Mucosa of gallbladder (tissue), 1 donor: ENCODE data around the gene ECHS1. TPM values are rescaled to one million over a fixed set of nuclear protein-coding genes. Genes with fewer than 3 reads are reported as not detected.
"Not testable (repeated sequence)": the region's sequence is repeated elsewhere in the genome, so short reads cannot be mapped to it uniquely, and the experiment has no call there.

Source experiments
- DNase-seq: peaks from one replicate; pipeline ENCODE4 v3.0.0-alpha.2; 2020; ENCODE audit warnings: low spot score
- total RNA-seq: library from RNA; stranded (reverse); gene quantifications from one replicate; pipeline ENCODE4 v1.2.1, GENCODE V29; 2021
- donor health status: DM: no; HTN: no; CAD: no.

ECHS1 gene
- total RNA-seq, 1 donor from 2014 or later: 122 TPM

DNA sequence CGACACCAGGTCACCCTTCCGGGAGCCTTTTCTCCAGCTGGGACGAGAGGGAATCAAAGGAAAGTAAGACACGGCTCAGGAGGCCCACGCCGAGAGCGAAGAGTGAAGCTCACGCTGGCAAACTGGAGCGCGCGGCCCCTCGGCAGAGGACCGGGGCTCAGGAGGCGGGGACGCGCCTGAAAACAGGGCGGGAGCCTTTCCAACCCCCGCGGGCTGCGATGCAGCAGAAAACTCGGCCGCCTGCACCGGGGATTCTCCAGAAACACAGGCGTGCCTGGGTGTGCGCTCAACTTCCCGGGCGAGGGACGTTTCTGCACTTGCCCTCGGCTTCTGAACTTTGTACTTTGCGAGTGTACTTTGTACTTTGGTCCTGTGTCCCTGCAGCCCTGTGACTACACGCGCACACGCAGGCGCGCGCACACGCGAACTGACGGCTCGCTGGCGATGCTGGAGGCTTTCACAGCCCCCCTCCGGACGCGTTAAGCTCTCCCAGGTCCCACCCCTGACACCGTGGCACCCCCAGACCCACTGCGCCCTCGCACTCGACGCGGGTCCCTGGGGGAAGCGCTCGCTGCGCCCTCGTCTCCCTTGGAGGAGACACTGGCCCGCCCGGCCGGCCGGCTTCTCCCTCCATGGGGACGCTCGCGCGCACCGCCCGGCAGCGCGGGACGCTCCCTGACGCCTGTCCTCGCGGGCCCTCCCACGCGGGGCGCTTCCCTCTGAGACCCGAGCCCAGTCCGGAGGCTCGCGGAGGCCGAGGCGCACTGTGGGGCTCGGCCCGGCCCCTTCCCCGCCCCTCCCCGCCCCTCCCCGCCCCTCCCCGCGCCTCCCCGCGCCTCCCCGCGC, 5.3 kb upstream of the ECHS1 start:
- peak; percentile 84 for DNase-seq

DNA sequence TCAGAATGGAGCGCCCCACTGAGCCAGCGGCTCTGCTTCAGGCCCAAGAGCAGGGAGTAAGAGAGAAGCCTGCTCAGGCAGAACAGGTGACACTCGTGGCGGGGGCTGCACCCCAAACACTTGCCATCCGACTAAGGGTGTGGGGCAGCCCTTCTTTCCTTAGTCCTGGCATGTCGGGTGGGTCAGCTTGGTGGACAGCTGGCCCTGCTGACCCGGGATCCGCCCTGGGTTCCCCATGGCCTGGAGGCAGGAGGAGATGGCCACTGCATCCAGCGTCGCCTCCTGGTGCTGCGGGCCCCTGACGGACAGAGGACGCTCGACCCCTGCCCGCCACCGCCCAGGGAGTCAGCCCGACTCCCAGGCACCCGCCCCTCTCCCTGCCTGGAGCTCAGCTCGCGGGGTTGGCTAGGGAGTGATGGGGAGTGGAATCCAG, 4.7 kb upstream of the ECHS1 start:
- DNase-seq: no peak

DNA sequence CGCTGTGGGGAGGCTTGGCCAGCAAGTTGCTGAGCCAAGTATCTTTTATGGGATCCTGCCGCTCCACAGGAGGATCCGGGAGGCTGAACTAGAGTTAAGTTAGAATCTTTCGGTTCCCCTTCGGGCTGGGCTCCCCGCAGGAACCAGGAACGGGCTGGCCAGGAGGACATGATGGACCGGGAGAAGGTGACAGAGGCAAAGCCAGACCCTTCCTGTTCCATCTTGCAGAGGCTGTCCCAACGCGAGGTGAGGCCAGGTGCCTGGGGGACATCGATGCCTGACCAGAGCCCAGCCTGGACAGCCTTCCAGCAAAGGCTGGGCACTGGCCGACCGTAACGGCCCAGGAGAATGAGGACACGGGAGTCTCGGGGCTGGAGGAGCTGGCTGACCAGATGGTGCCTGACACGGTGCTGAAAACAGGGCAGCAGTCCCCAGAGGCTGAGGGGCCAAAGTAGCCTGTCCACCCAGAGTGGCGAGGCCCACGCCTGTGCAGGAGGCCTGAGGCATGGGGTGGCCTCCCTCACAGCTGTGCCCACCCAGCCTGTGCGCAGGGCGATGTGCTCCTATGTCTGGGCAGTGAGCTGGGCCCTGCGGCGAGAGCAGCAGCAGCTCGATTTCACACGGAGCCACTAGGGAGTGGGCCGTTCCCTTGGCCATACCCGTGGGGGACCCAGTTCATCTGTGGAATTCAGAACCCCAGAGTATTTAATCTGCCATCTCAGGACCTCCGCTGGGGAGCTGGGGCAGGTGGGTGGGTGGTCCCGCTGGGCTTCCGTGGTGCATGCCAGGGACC, 4.1 kb upstream of the ECHS1 start:
- no peak for DNase-seq

DNA sequence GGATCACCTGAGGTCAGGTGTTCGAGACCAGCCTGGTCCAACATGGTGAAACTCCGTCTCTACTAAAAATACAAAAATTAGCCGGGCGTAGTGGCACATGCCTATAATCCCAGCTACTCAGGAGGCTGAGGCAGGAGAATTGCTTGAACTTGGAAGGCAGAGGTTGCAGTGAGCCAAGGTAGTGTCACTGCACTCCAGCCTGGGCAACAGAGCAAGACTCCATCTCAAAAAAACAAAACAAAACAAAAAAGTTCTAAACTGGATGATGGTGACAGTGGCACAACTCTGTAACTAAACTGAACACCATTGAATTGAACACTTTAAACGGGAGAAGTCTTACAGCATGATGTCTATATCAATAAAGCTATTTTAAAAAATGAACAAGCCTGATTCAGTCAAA, 3.0 kb upstream of the ECHS1 start:
- DNase-seq: not testable (repeated sequence)

DNA sequence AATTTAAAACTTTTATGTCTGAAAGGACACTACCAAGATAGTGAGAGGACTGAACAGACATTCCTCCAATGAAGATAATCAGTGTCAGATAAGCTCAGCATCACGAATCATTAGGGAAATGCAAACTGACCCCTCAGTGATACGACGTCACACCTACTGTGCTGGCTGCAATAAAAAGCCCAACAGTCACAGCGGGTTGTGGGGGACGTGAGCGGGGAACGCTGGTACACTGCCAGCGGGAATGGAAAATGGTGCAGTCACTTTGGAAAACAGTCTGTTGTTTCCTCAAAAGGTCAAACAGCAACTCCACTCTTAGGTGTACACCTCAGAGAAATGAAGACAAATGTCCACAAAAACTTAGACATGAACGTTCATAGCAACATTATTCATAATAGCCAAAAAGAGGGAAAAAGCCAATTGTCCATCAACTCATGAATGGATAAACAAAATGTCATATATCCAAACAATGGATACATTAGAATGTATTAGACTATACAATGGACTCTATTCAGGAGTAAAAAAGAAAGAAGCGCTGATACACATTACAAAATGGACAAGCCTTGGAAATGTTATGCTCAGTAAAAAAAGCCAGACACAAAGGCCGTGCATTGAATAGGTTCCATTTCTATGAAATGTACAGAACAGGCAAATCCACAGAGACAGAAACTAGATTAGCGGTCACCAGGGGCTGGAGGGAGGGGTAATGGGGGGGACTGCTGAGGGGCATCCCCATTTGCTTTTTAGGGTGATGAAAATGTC, 2.4 kb upstream of the ECHS1 start:
- no peak for DNase-seq

DNA sequence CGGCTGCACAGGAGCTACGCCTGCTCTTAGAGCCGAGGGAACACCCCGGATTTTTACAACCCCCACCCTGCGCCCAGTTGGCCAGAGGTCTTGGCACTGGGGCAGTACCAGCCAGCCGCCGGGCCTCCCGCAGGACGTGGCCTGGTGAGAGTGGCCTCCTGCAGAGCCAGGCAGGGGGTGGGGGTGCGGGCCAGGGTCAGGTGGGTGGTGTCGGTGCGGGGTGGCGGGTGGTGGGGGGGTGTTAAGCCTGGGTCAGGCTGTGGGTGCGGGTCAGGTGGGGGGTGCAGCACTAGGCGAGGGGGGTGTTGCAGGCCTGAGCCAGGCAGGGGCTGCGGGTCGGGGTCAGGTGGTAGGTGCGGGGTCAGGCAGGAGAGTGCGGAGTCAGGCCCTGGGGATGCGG, 647 bp downstream of the ECHS1 start:
- no peak for DNase-seq

DNA sequence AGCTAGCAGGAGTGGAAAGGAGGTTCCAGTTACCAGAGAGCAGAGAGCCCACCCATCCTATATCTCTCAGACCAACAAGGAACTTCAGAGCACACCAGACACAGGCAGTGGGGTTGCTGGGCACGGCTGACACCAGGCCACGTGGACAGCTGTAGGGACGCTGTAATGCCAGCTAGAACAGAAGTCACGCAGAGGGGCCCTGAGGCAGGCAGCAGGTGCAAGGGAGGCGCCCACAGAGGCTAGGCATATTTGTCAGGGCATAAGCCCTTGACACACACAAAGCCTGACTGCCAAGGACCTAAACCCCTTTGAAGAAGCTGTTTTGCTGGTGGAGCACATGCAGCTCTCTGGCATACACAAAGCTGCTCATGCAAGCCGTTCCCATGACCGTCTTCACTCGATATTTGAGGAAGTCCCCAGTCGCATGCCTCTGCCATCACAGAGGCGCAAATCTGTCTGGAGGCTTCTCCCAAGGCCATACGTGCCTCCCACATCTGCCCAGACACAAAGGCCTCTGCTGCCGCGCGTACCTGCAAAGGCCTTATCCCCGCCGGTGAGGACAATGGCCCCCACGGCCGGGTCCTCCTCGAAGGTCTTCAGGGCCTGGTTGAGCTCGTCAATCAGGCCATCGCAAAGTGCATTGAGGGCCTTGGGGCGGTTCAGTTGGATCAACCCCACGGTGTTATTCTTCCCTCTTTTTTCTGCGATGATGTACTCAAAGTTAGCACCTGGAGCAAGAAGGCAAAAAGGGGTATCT, 2.9 kb downstream of the ECHS1 start:
- no peak for DNase-seq

DNA sequence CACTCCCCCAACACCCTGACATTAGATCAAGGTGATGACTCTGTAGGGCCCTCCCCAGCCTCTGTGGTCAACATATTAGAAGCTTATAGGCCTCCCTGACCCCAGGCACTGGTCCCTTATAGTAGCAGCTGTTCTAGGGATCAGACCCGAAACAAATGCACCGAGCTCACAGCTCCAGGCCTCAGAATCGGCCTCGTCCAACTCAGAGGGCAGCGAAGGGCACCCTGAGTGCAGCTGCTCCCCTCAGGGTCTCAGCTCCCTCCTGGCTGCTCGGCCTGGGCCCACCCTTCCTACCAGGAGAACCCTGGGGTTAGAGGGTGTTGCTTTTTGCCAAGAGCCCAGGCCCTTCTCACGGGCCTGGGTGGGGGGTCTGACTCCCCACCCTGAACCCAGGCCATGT, 5.0 kb downstream of the ECHS1 start:
- no peak for DNase-seq

DNA sequence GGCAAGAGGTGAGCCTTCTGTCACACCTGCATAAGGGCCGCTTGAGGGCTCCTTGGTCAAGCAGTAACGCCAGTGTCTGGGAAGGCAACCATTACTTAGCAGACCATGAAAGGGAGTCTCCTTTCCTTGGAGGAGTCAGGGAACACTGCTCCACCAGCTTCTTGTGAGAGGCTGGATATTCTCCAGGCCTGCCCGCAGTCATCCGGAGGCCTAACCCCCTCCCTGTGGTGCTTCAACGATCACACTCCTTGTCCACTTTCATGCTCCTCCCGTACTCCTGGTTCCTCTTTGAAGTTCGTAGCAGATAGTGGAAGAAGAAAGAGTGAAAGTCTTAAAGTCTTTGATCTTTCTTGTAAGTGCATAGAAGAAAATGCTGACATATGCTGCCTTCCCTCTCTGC, 5.7 kb downstream of the ECHS1 start:
- DNase-seq: not testable (repeated sequence)

DNA sequence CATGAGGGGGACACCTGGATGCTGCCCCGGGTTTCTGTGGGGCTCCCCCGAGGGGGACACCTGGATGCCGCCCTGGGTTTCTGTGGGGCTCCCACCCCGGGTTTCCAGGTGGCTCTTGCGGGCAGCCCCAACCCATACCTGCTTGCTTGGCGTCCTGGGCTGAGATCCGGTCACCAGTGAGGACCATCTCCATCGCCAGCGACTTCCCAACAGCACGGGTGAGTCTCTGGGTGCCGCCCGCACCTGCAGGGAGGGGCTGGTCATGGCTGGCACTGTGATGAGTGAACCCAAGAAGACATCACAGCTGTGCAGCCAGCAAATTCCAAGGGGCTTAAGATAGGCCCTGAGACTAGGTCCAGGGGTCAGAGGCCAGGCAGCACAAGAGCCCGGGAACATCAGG, 6.4 kb downstream of the ECHS1 start:
- DNase-seq: no peak

DNA sequence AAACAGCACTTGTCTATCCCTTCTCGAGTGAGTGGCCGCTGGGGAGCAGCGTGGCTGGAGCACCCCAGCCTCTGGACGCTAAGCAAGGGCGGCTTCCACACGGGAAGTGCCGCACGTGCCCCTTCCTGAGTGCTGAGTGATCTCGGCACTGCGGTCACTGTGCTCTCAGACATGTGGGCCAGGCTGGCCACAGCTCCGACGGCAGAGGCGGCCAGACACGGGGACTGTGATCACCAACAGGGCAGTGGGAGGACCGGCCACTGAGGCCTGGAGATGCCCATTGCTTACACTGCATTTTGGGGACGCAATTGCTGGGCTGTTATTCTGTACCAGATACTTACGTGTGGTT, 7.0 kb downstream of the ECHS1 start:
- DNase-seq: no peak

DNA sequence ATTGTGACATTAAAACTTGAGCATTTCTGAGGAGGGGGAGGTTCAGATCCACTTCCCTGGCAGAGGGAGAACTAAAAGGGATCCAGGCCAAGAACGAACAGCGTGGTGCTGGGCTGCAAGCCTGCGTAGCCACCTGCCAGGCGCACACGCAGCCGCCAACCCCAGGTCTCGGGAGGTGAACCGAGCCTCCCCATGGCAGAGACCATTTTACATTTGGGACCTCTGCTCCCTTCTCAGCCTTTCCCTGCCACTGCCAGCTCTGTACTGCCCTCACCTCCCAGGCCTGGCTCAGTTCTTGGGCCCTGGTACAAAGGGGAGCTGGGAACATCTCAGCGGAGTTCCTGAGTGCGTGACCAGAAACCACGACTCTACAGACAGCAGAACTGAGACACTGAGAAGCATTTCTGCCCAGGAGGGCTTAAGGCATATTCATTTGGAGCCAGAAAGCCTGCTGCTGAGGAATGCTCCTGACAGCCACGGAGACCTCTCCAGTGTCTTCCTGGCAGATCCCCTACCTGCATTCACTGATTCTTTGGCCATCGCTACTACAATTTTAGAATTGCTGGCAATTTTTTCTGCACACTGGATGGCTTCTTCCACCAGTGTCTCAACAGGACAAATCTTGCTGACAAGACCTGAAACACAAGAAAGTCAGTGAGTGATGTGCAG, 7.6 kb downstream of the ECHS1 start:
- no peak for DNase-seq

DNA sequence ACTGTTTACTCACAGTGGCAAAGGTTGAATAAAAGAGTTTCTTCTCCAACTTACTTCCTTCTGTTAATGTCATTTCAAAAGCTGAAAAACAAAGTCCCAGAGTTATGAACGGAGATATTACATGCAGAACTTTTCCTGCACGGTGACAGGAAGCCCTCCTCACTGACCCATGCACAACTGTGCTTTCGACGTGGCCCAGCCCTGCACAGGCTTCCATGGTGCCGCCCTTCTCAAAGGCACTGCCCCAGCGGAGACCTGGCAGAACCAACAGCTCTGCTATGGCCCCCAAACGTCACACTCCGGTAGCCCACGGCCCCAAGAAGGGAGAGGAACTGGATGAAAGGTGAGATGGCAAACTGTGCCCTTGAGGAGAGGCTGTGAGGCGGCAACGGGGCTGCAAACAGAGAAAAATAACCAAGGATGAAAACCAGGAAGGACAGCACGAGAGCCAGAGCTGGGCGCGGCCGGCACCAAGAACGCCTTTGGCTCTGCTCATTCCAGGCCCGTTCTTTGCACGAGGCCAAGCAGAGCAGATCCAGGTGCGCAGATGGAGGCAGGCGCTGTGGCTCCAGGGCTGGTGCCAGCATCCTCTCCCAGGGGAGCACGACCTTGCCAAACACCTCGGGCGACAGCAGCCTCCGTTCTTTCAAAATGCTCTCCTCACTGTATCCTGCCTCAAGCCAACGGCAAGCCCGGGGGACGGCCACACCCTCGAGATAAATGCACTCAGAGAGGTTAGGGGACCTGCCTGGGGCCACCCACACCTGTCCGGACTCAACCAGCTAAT, 8.3 kb downstream of the ECHS1 start:
- peak; percentile 48 for DNase-seq

DNA sequence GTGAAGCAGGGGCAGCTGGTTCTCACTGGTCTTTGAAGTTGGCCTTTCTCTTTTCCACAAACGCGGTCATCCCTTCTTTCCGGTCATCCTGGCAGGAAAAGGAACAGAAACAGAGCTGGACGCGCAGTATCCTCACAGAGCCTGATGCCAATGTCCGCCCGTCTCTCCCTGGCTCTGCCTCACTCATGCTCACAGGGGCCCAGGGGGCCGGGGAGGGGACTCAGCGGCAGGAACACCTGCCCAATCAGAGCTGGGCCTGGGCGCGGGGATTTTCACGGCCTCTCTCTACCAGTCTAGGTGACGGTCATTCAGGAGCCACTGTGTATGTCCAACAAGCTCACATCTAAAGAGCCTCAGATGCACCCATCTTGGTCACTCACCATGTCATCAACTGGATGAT, 10.3 kb downstream of the ECHS1 start:
- DNase-seq: no peak

DNA sequence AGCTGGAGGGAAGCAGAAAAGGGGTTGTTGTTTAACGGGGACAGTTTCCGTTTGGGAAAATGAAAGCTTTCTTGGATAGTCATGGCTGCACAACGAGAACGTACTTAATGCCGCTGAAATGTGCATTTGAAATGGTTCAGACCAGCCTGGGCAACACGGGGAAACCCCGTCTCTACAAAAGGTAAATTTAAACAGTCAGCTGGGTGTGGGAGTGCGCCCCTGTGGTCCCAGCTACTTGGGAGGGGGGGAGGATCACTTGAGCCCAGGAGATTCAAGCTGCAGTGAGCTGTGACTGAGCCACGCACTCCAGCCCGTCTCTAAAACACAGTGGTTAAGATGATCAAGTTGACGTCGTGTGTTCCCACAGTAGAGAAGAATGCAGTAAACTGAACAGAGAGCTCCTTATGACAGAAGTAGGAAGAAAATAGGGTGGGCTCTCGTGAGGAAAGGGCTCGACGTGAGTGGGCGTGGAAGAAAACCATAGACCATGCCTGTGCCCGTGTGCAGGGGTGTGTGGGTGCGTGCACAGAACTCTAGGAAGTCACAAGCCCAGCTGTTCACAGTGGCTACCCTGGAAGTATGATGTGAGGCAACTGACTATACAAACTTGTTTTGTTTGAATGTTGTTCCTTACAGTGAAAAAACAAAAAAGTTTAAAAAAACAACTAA, 11.2 kb downstream of the ECHS1 start:
- DNase-seq: no peak

DNA sequence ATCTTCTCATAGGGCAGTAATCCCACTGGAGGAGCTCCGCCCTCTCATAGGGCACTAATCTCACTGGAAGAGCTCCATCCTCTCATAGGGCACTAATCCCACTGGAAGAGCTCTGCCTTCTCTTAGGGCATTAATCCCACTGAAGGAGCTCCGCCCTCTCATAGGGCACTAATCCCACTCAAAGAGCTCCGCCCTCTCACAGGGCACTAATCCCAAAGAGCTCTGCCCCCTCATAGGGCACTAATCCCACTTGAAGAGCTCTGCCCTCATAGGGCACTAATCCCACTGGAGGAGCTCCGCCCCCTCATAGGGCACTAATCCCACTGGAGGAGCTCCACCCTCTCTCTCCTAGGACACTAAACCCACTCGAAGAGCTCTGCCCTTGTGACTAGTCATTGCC, 11.9 kb downstream of the ECHS1 start:
- DNase-seq: no peak

DNA sequence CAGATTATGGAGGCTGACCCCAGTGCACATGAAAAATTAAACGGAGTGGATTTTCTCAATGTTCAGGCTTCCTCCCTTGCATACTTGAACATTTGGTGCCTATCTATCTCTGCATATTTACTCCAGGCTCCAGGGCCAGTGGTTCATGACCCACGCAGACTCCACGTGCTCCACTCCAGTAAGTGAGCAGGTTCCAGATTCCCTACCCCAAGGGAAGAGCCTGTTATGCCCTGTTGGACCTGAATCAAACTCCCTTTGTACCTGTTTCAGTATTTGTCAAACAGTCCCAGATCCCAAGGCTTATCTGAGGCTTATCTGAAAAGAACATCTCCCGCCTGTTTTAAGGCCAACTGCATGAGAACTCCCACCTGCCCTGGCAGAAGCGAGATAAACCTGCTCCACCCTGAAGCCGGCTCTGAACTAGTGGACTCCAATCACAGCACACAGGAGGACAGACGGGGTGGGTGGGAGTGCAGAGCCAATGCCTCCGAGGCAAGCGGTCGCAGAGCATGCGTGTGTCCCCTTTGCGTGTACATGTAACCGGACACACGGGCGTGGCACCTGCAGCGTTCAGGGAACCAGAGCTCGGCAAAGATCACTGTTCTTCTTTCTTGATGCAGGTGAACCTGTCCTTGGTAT, 13.1 kb downstream of the ECHS1 start:
- DNase-seq: no peak

DNA sequence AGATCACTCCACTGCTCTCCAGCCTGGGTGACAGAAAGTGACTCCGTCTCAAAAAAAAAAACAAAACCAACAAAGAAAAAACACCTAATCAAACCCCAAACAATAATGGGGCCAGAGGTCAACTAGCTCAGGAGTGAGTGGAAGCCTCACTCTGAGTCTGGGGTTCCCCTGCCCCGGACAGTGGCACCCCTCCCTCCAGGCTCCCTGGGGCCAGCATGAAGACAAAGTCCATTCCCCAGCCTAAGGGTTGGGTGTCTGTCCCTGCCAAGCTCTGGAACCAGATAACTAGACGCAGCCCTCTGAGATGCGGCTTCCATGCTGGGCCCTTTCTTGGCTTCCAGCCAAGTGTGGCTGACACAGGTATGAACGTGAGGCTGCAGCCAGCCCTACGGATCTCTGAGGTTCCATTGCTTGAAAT, 13.6 kb downstream of the ECHS1 start:
- peak; percentile 83 for DNase-seq

DNA sequence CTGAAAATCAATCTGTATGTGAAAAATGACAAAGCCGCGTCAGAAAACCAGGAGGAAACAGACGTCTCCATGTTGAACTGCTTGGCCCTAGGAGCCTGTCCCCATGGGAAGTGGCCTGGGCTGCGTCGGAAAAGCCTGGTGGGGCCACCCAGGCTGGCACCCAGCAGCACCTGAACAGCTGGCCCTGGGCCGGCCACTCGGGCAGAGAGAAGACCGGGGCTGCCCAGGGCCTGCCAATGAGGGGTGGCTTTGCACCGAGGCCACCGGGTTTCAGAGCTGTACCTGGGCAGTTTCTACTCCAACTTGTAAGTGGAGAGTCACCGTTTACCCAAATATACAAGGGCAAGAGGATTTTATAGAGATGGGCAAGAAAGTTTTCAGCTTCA, 14.2 kb downstream of the ECHS1 start:
- DNase-seq: no peak
